ENCODE data around the gene PROSER2.

DNA sequence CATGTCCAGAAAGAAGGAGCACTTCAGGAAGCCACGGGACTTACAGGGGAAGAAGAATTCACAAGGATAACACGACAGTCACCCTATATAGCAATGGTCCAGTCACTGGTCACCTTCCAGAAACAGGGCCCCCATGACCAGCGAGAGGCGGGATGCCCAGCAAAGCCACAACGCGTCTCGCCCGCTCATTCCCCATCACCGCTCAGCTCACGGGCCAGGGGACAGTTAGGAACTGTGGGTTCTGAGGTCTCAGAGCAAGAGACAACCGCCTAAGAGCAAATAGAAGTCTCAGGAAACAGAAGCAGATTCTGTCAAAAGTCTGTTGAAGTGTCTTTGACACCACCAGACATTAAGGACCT is 71.9 kb downstream of the PROSER2 start:
- TF ChIP-seq, protein P1, sequence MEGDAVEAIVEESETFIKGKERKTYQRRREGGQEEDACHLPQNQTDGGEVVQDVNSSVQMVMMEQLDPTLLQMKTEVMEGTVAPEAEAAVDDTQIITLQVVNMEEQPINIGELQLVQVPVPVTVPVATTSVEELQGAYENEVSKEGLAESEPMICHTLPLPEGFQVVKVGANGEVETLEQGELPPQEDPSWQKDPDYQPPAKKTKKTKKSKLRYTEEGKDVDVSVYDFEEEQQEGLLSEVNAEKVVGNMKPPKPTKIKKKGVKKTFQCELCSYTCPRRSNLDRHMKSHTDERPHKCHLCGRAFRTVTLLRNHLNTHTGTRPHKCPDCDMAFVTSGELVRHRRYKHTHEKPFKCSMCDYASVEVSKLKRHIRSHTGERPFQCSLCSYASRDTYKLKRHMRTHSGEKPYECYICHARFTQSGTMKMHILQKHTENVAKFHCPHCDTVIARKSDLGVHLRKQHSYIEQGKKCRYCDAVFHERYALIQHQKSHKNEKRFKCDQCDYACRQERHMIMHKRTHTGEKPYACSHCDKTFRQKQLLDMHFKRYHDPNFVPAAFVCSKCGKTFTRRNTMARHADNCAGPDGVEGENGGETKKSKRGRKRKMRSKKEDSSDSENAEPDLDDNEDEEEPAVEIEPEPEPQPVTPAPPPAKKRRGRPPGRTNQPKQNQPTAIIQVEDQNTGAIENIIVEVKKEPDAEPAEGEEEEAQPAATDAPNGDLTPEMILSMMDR (IDR thresholded peaks at IDR 0.05; ENCODE audit: extremely low read depth in 1 of 2, insufficient read depth in 1 of 2, low read depth in 1 of 2, low read length in 2 of 2): no peak
- TF ChIP-seq POLR2AphosphoS5 (IDR thresholded peaks at IDR 0.05; ENCODE audit: insufficient read depth, low read depth, low read length) (no peak), POLR2A (IDR thresholded peaks at IDR 0.05; ENCODE audit: low read depth, low read length) (no peak), GATA2 (IDR thresholded peaks at IDR 0.05; ENCODE audit: insufficient read depth, insufficient read length, low read depth, low read length) (no peak), EZH2 (IDR thresholded peaks at IDR 0.05; ENCODE audit: borderline replicate concordance, low read depth, low read length, severe bottlenecking) (no peak), MAX (IDR thresholded peaks at IDR 0.05; ENCODE audit: insufficient read depth, insufficient read length) (no peak), JUN (IDR thresholded peaks at IDR 0.05; ENCODE audit: borderline replicate concordance, insufficient read depth, insufficient read length, low read depth) (no peak), FOS (IDR thresholded peaks at IDR 0.05; ENCODE audit: borderline replicate concordance, insufficient read depth, low read length) (no peak)
